ENCODE data around the gene MAPK7. TPM values are rescaled to one million over a fixed set of nuclear protein-coding genes. Genes with fewer than 3 reads are reported as not detected.
"Not testable (repeated sequence)": the region's sequence is repeated elsewhere in the genome, so short reads cannot be mapped to it uniquely, and the experiment has no call there.

Gene MAPK7
- total RNA-seq, 2 experiments from 2014 or later = 31.5 to 33.5 TPM

DNA sequence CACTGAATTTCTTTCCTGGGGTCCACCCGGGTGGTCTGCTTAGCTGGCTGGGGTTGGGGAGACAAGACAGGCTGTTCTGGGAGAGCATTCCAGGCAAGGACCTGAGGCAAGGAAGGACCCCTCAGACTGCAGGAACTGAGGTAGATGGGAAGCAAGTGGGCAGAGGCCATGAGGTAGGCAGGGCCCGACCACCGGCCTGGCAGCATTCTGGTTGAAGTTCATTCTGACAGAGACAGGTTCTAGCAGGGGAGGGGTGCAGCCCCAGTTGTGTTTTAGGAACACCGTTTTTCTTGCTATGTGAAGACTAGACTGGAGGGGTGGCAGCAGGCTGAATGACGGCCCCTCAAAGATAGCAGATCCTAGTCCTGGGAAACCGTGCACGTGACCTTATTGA, 33.2 kb upstream of the MAPK7 start:
- Mint-ChIP-seq H3K4me1 (ENCODE audit: low read depth) (no peaks in the 10 kb centered on the region), H3K4me3 (no peak overlapping the region), H3K36me3 (ENCODE audit: low read depth) (no peaks in the 10 kb centered on the region), H3K9me3 (ENCODE audit: insufficient read depth) (no peaks in the 10 kb centered on the region), H3K27me3 (ENCODE audit: low read depth) (no peaks in the 10 kb centered on the region), H3K27ac (no peak overlapping the region)
- CTCF ChIA-PET = no interaction called here
- POLR2A ChIA-PET = no interaction called here
- ATAC-seq (no peak), DNase-seq (no peak)

DNA sequence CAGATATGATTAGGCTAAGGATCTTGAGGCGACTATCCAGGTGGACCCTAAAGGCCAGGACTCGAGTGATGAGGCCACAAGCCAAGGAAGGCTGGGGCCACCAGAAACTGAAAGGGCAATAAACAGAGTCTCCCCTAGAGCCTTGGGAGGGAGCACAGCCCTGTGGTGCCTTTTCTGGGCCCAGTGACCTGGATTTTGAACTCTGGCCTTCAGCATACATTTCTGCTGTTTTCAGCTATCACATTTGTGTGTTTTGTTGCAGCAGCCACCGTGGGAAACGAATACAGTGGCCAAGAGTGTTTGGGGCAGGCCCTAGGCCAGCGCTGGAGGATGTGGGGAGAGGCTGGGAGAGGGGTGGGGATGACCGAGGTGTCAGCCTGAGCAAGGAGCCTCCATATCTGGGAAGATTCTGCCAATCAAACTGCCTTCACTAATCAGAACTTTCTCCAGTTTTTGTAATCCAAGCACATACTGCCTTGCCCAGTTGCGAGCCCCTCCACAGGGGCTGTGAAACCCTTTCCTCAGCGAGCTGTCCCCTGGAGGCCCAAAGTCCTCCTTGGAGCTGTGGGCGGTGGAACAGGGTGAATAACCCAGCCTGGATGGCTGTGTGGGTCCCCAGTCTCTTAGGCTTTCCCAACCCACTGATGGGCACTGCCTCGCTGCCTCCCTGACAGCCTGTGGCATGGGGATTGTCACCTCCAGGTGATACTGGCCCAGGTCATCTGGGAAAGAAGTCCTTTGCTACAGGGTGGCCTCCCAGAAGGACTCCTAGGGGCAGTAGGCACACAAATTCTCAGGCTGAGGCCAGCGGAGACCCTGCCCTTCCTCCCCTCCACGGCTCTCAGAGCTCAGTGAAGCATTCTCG, 32.6 kb upstream of the MAPK7 start:
- no peaks in the 10 kb centered on the region for H3K9me3 Mint-ChIP-seq (ENCODE audit: insufficient read depth)
- POLR2A ChIA-PET = no interaction called here
- H3K27me3 Mint-ChIP-seq (ENCODE audit: low read depth) = peaks cover 2% of the 10 kb centered on the region
- DNase-seq (no peak), ATAC-seq (no peak)
- no peak overlapping the region for H3K4me3 Mint-ChIP-seq
- no peaks in the 10 kb centered on the region for H3K36me3 Mint-ChIP-seq (ENCODE audit: low read depth)
- no peak overlapping the region for H3K27ac Mint-ChIP-seq
- H3K4me1 Mint-ChIP-seq (ENCODE audit: low read depth) = no peaks in the 10 kb centered on the region
- CTCF ChIA-PET = no interaction called here

DNA sequence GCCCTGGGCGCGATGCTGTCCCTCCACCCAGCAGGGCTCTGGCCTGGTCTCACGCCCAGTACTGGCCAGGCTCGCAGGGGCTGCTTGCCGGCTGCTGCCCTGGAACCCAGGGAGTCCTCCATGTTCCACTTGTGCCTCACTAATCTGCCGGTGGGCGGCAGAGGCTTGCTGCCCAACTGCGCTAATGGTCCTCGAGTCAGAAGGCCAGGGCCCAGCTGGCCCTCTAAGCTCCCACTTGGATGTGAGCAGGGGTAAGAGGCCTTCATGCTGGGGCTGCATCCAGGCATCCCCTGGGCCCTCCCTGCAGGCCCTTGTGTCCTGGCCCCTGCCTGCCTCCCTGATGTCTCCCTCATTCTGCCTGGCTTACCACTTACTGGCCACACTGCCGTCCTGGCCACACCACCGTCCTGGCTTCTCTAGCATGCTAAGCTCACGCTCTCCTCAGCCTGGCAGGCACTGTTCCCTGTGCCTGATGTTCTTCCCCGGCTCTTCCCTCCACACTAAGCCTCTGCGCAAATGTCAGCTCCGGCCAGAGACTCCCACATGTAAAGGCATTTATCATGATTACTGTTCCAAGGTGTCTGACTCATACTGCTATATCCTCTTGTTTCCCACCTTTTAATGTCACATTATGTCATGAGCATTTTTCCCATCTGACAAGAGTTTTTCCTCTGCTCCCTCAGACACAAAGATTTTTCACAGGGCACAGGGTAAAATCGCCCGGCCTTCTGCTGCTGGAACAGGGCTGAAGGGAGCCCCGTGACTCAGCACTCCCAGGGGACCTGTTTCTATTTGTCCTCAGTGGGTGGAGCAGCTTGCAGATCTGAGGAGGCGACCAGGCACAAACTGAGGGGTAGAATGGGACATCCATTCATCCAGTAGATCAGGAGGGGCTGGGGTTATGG, 31.7 kb upstream of the MAPK7 start:
- Mint-ChIP-seq H3K9me3 (ENCODE audit: insufficient read depth) (no peaks in the 10 kb centered on the region), H3K4me1 (ENCODE audit: low read depth) (no peaks in the 10 kb centered on the region), H3K27ac (no peak overlapping the region), H3K27me3 (ENCODE audit: low read depth) (peaks cover 2% of the 10 kb centered on the region), H3K36me3 (ENCODE audit: low read depth) (no peaks in the 10 kb centered on the region), H3K4me3 (no peak overlapping the region)
- CTCF ChIA-PET = no interaction called here
- no peak for ATAC-seq
- POLR2A ChIA-PET = no interaction called here
- DNase-seq = no peak

- no peaks in the 10 kb centered on the region for H3K9me3 Mint-ChIP-seq (ENCODE audit: insufficient read depth)
- H3K27ac Mint-ChIP-seq = no peak overlapping the region
- ChIA-PET CTCF (no interaction called here), POLR2A (no interaction called here)
- ATAC-seq (no peak), DNase-seq (no peak)
- H3K4me3 Mint-ChIP-seq = no peak overlapping the region
- no peaks in the 10 kb centered on the region for H3K4me1 Mint-ChIP-seq (ENCODE audit: low read depth)
- no peaks in the 10 kb centered on the region for H3K36me3 Mint-ChIP-seq (ENCODE audit: low read depth)
- H3K27me3 Mint-ChIP-seq (ENCODE audit: low read depth) = peaks cover 2% of the 10 kb centered on the region
Observed at GRCh38 chr17:19347323-19348080, 30.8 kb upstream of the MAPK7 start.

DNA sequence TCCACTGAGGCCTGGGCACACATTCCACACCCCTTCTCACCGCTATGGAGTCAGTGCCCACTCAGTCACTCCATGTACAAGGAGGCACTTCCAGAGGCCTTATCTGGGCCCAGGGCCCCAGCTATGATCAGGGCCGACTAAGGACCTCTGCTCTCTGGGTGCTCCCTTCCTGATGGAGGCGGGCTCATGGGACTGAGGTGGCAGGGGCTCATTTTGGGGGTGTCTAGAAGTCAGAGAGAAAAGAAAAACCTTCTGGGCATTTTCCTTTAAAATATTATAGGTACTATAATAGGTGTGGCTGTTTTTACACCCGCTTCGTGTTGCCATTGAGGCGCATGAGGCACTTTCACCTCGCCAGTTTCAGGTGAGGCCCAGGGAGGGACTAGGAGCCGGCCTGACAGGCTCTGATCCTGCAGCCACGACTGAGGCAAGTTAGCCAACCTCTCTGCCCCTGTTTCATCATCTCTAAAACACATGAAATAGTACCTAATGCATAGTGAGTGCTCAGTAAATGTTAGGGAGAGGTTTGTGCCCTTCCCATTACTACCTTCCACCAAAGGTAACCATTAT, 30.1 kb upstream of the MAPK7 start:
- H3K4me1 Mint-ChIP-seq (ENCODE audit: low read depth) = no peaks in the 10 kb centered on the region
- H3K27ac Mint-ChIP-seq = no peak overlapping the region
- no peak overlapping the region for H3K4me3 Mint-ChIP-seq
- ATAC-seq (no peak), DNase-seq (no peak)
- no peaks in the 10 kb centered on the region for H3K36me3 Mint-ChIP-seq (ENCODE audit: low read depth)
- ChIA-PET POLR2A (no interaction called here), CTCF (no interaction called here)
- H3K27me3 Mint-ChIP-seq (ENCODE audit: low read depth) = peaks cover 2% of the 10 kb centered on the region
- no peaks in the 10 kb centered on the region for H3K9me3 Mint-ChIP-seq (ENCODE audit: insufficient read depth)

DNA sequence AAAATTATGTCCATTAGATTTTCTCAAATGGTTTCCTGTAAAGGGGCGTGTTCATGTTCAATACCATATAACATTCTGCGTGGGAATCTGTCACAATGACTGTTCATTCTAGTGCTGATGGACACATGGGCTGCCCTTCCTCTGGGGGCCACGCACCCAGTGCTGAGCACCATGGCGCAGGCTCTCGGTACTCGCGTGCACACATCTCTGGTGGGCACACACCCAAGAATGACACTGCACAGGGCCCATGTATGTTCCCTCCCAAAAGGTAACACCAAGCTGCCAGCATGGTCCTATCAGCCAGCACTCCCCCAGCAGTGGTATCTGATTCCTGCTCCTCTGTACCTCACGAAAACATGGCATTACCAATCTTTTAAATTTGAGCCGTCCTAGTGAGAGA, 29.5 kb upstream of the MAPK7 start:
- ATAC-seq = no peak
- no peak for DNase-seq
- H3K27me3 Mint-ChIP-seq (ENCODE audit: low read depth) = peaks cover 2% of the 10 kb centered on the region
- no peak overlapping the region for H3K4me3 Mint-ChIP-seq
- ChIA-PET POLR2A (no interaction called here), CTCF (no interaction called here)
- no peaks in the 10 kb centered on the region for H3K36me3 Mint-ChIP-seq (ENCODE audit: low read depth)
- no peak overlapping the region for H3K27ac Mint-ChIP-seq
- no peaks in the 10 kb centered on the region for H3K4me1 Mint-ChIP-seq (ENCODE audit: low read depth)
- no peaks in the 10 kb centered on the region for H3K9me3 Mint-ChIP-seq (ENCODE audit: insufficient read depth)

- CTCF ChIA-PET = interaction anchor here (1.3 to 2.5 kb wide), 3 partner anchors 9 to 31 kb away, joined by 3 to 23 read pairs (median 7); partner anchors contain the start of gene B9D1
- peaks cover 15% of the 10 kb centered on the region for H3K27me3 Mint-ChIP-seq (ENCODE audit: low read depth)
- H3K9me3 Mint-ChIP-seq (ENCODE audit: insufficient read depth); H3K4me3 Mint-ChIP-seq; H3K36me3 Mint-ChIP-seq (ENCODE audit: low read depth); H3K27ac Mint-ChIP-seq; DNase-seq; ATAC-seq; H3K4me1 Mint-ChIP-seq (ENCODE audit: low read depth); POLR2A ChIA-PET: not testable (repeated sequence)
Observed at GRCh38 chr17:19353401-19353800, 24.9 kb upstream of the MAPK7 start.

DNA sequence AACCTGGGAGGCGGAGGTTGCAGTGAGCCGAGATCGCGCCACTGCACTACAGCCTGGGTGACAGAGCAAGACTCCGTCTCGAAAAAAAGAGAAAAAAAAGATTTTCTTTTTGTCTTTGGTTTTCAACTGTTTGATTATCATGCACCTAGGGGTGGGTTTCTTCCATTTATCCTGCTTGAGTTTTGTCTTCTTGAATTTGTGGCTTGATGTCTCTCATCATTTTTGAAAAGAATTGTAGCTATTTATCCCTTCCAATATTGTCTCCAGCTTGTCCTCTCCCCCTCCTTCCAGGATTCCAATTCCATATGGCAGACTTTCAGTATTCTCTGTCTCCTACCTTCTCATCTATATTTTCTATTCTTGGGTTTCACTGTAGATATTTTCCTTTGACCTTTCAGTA, 23.6 kb upstream of the MAPK7 start:
- H3K27me3 Mint-ChIP-seq (ENCODE audit: low read depth) = peaks cover 20% of the 10 kb centered on the region
- H3K4me3 Mint-ChIP-seq = no peak overlapping the region
- ATAC-seq = no peak
- H3K9me3 Mint-ChIP-seq (ENCODE audit: insufficient read depth) = no peaks in the 10 kb centered on the region
- H3K4me1 Mint-ChIP-seq (ENCODE audit: low read depth) = no peaks in the 10 kb centered on the region
- no peak overlapping the region for H3K27ac Mint-ChIP-seq
- no peak for DNase-seq
- POLR2A ChIA-PET = no interaction called here
- CTCF ChIA-PET = interaction anchor here (1.7 to 2.5 kb wide), 4 partner anchors 8 to 92 kb away, joined by 5 to 23 read pairs (median 6); partner anchors contain the start of gene B9D1
- no peaks in the 10 kb centered on the region for H3K36me3 Mint-ChIP-seq (ENCODE audit: low read depth)

DNA sequence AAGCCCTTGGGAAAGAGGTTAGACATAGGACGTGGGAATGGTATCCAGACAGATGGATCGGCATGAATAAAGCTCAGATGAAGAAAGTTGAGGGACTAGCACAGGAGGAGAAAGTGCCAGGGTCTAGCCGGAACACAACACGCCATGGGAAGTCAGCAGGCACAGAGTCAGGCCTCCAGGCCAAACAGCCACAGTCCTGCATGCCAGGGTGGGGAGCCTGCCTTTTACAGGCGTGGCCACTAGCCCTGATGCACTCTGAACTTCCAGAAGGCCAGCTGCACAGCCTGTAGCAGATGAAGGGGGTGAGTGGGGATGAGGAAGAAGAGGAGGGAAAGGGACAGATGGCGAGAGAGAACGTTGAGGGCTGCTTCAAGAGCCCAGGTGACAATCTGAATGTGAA, 20.9 kb upstream of the MAPK7 start:
- Mint-ChIP-seq H3K4me3 (no peak overlapping the region), H3K36me3 (ENCODE audit: low read depth) (no peaks in the 10 kb centered on the region), H3K27me3 (ENCODE audit: low read depth) (peaks cover 22% of the 10 kb centered on the region), H3K4me1 (ENCODE audit: low read depth) (no peaks in the 10 kb centered on the region), H3K27ac (no peak overlapping the region), H3K9me3 (ENCODE audit: insufficient read depth) (no peaks in the 10 kb centered on the region)
- no peak for DNase-seq
- ChIA-PET CTCF (no interaction called here), POLR2A (no interaction called here)
- no peak for ATAC-seq

DNA sequence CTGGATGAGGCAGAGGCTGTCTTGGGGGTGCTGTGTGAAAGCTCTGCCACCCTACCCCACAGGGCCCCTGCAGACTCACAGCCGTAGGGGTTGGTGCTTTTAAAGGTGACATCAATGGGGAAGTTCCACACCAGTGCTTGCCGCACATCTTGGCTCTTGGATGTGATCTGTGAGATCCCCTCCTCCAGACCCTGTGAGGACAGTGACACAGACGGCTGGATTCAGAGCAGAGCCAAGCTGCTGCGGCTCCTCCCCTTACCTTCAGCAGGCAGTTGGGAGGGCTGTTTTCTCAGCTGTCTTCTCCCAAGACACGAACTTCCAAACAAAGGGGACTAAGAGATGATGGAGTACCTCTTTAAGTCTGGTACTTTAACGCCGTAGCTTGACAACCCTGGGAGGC, 20.5 kb upstream of the MAPK7 start:
- Mint-ChIP-seq H3K27me3 (ENCODE audit: low read depth) (peaks cover 22% of the 10 kb centered on the region), H3K4me3 (no peak overlapping the region), H3K36me3 (ENCODE audit: low read depth) (no peaks in the 10 kb centered on the region), H3K4me1 (ENCODE audit: low read depth) (no peaks in the 10 kb centered on the region), H3K27ac (no peak overlapping the region), H3K9me3 (ENCODE audit: insufficient read depth) (no peaks in the 10 kb centered on the region)
- ATAC-seq = no peak
- CTCF ChIA-PET = no interaction called here
- no peak for DNase-seq
- POLR2A ChIA-PET = no interaction called here

- POLR2A ChIA-PET = no interaction called here
- Mint-ChIP-seq H3K36me3 (ENCODE audit: low read depth) (no peaks in the 10 kb centered on the region), H3K4me1 (ENCODE audit: low read depth) (peaks cover 6% of the 10 kb centered on the region), H3K27ac (no peak overlapping the region), H3K27me3 (ENCODE audit: low read depth) (peaks cover 26% of the 10 kb centered on the region), H3K9me3 (ENCODE audit: insufficient read depth) (no peaks in the 10 kb centered on the region), H3K4me3 (no peak overlapping the region)
- DNase-seq (no peak), ATAC-seq (no peak)
- CTCF ChIA-PET = no interaction called here
Observed at GRCh38 chr17:19359151-19359550, 19.1 kb upstream of the MAPK7 start.

All from activated CD8-positive, alpha-beta T cell treated with anti-CD3 and anti-CD28 coated beads, Interleukin-2, amount 10 ng/mL, durations not matched to agents 7 days and 5 days (primary cell).